ENCODE results near the gene KANK2.

DNA sequence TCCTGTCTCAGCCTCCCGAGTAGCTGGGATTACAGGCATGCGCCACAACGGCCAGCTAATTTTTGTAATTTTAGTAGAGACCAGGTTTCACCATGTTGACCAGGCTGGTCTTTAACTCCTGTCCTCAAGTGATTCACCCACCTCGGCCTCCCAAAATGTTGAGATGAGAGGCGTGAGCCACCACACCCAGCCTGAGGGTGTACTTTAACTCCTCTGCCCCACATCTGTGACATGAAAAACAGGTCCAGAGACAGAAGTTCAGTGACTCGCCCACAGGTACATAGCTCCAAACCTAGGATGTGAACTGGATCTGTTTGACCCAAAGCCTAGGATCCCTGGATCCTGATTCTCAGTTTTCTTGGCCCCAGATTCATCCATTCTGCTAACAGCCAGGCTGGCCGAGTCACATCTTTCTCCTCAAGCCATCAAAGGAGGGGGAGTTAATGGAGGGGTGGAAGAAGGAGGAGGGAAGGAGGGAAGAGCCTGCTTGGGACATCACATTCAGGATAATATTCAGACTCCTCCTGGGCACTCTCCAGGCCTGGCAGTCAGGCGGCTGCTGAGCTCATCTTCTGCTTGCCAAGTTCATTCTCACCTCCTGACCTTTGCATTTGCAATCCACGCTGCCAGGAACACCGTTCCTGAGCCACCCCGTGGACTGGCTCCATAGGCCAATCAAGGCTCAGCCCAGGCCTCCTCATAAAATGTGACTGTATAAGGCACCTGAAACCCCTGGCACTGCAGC lies 44.9 kb downstream of the KANK2 start:
- TF ChIP-seq POLR2A (IDR thresholded peaks at IDR 0.05) (no peak), POLR2AphosphoS5 (IDR thresholded peaks at IDR 0.05) (peak in 2 of 3 donors; percentile 32 to 47), EP300 (IDR thresholded peaks at IDR 0.05) (peak; percentile 34)
- TF ChIP-seq, protein P1, sequence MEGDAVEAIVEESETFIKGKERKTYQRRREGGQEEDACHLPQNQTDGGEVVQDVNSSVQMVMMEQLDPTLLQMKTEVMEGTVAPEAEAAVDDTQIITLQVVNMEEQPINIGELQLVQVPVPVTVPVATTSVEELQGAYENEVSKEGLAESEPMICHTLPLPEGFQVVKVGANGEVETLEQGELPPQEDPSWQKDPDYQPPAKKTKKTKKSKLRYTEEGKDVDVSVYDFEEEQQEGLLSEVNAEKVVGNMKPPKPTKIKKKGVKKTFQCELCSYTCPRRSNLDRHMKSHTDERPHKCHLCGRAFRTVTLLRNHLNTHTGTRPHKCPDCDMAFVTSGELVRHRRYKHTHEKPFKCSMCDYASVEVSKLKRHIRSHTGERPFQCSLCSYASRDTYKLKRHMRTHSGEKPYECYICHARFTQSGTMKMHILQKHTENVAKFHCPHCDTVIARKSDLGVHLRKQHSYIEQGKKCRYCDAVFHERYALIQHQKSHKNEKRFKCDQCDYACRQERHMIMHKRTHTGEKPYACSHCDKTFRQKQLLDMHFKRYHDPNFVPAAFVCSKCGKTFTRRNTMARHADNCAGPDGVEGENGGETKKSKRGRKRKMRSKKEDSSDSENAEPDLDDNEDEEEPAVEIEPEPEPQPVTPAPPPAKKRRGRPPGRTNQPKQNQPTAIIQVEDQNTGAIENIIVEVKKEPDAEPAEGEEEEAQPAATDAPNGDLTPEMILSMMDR (IDR thresholded peaks at IDR 0.05): no peak

Data from suprapubic skin (tissue), 4 donors.